Hair follicle dermal papilla cell (primary cell): ENCODE data around the gene HPRT1. TPM values are rescaled to one million over a fixed set of nuclear protein-coding genes. Genes with fewer than 3 reads are reported as not detected.

ENCODE experiments used
- small RNA-seq: library from RNA; depleted of rRNA; stranded (forward); fragments of <200 nt; gene quantifications from one replicate; pipeline ENCODE3, GENCODE V24; 2012
- total RNA-seq: library from RNA; depleted of rRNA; stranded (reverse); fragments of >200 nt; gene quantifications from 2 replicates; pipeline ENCODE4 v1.2.3, GENCODE V29; 2012

HPRT1 gene
- total RNA-seq: 6.8 and 7.6 TPM in 2 replicates

GRCh38 chrX:134460005-134460861, at the start of gene HPRT1:
TSS of gene HPRT1 (plus strand) at chrX:134460165. CDS start at chrX:134460312, 147 bp downstream.

Small RNA genes lying within 50 kb of the gene (small RNA-seq; reads per million reads assigned to genes)
- gene AC004383.1 (not detected), gene MIR450A1 (48.6 reads per million, percentile 97 among the genes with 10 or more reads in this experiment), gene MIR450A2 (67.9 reads per million, percentile 98 among the genes with 10 or more reads in this experiment), gene MIR450B (2.5 reads per million, percentile 55 among the genes with 10 or more reads in this experiment), gene MIR503 (2,695 reads per million, percentile 100 among the genes with 10 or more reads in this experiment), gene MIR542 (46.2 reads per million, percentile 97 among the genes with 10 or more reads in this experiment)

Other genes starting within 250 kb of the HPRT1 start
- gene CCDC160, start 223.0 kb upstream of the HPRT1 start, total RNA-seq: not detected in 2 replicates
- gene PHF6, start 86.9 kb upstream of the HPRT1 start, total RNA-seq: 21.1 and 24.2 TPM in 2 replicates
- 0.32 TPM in 1 of 2 replicates, not detected in the other for gene PLAC1, start 198.3 kb downstream of the HPRT1 start, total RNA-seq